Measurements from ENCODE around the gene LYZ.
"Not testable (repeated sequence)": the region's sequence is repeated elsewhere in the genome, so short reads cannot be mapped to it uniquely, and the experiment has no call there.

The LYZ gene

DNA sequence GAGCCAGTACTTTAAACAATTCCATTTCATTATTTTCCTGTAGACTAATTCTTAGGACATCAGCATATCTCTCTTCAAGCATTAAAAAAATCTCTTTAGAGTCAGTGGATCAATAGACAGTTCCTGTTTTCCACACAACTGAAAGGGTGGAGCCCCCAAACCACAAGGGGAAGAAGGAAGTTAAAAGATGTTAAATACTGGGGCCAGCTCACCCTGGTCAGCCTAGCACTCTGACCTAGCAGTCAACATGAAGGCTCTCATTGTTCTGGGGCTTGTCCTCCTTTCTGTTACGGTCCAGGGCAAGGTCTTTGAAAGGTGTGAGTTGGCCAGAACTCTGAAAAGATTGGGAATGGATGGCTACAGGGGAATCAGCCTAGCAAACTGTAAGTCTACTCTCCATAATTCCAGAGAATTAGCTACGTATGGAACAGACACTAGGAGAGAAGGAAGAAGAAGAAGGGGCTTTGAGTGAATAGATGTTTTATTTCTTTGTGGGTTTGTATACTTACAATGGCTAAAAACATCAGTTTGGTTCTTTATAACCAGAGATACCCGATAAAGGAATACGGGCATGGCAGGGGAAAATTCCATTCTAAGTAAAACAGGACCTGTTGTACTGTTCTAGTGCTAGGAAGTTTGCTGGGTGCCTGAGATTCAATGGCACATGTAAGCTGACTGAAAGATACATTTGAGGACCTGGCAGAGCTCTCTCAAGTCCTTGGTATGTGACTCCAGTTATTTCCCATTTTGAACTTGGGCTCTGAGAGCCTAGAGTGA is at the start of gene LYZ:
TSS of gene LYZ (plus strand) at position 220 of the 777 bp plus-strand sequence. CDS start at position 248, 28 bp downstream.
- peak in 1 of 14 donors; percentile 7 for DNase-seq

DNA sequence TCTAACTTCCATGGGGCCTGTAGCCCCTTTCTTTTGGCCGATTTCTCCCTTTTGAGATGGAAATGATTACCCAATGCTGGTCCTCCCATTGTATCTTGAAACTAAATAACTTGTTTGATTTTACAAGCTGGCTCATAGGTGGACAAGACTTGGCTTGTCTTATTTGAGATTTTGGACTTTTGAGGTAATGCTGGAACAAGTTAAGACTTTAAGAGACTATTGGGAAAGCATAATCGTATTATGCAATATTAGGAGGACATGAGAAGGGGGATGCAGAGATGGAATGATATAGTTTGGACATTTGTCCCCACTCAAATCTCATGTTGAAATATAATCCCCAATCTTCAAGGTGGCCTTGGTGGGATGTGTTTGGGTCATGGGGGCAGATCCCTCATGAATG is 49.2 kb upstream of the LYZ start:
- DNase-seq, result no peak

DNA sequence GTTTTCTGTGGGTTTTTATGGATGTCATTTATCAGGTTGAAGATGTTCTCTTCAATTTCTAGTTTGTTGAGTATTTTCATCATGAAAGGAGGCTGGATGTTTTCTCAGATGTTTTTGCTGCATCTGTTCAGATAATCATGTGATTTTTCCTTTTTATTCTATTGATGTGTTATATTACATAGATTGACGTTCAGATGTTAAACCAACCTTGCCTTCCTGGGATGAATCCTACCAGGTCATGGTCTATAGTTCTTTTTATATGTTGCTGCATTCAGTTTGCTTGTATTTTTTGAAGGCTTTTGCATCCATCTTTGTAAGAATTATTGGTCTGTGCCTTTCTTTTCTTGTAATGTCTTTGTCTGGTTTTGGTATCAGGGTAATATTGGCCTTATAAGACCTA is 43.9 kb upstream of the LYZ start:
- no peak for DNase-seq

DNA sequence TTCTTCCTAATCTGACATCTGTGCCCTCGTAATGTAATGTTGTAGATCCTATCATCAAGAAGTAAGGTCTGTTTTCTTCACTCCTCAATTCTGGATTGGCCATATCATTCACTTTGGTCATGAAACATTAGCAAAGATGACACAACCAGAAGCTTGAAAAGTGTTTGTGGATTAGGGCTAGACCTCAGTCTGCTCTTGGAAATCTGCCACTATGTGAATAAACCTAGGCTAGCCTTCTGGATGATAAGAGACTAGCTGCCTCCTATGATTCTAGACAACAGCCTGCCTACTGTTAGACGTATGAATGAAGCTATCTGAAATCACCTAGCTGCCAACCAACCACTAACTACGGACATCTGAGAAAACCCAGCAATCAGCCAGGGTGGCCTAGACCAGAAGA is 38.7 kb upstream of the LYZ start:
- DNase-seq, result no peak

DNA sequence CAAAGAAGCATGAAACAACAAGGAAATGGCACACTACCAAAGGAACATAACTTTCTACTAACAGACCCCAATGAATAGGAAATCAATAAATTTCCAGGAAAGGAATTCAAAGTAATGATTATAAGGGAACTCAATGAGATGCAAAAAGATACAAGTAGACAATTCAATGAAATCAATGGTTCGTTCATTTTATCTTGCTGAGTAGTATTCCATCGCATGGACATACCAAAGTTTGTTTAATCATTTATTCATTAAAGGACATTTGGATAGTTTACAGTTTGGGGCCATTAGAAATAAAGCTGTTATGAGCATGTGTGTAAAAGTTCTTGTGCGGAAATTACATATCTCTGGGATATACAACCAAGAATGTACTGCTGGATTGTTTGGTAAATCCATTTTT is 35.0 kb upstream of the LYZ start:
- no peak for DNase-seq

DNA sequence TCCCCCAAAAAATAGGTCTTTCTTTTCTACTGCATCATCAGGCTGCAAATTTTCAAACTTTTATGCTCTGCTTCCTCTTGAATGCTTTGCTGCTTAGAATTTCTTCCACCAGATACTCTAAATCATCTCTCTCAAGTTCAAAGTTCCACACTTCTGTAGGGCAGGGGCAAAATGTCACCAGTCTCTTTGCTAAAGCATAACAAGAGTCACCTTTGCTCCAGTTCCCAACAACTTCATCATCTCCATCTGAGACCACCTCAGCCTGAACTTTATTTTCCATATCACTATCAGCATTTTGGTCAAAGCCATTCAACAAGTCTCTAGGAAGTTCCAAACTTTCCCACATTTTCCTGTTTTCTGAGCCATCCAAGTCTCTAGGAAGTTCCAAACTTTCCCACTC is 31.4 kb upstream of the LYZ start:
- DNase-seq, result not testable (repeated sequence)

DNA sequence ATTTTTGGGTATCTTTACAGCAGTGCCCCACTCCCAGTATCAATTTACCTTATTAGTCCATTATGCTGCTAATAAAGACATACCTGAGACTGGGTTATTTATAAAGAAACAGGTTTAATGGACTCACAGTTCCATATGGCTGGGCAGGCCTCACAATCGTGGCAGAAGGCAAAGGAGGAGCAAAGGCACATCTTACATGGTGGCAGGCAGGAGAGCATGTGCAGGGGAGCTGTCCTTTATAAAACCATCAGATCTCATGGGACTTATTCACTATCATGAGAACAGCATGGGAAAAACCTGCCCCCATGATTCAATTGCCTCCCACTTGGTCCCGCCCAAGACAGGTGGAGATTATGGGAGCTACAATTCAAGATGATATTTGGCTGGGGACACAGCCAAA is 30.9 kb upstream of the LYZ start:
- DNase-seq, result not testable (repeated sequence)

DNA sequence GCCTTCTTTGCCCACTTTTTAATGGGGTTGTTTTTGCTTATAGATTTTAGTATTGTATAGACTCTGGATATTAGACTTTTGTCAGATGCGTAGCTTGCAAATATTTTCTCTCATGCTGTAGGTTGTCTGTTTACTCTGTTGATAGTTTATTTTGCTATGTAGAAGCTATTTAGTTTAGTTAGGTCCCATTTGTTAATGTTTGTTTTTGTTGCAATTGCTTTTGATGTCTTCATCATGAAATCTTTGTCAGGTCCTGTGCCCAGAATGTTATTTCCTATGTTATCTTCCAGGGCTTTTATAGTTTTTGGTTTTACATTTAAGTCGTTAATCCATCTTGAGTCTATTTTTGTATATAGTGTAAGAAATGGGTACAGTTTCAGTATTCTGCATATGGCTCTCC is 30.0 kb upstream of the LYZ start:
- no peak for DNase-seq

DNA sequence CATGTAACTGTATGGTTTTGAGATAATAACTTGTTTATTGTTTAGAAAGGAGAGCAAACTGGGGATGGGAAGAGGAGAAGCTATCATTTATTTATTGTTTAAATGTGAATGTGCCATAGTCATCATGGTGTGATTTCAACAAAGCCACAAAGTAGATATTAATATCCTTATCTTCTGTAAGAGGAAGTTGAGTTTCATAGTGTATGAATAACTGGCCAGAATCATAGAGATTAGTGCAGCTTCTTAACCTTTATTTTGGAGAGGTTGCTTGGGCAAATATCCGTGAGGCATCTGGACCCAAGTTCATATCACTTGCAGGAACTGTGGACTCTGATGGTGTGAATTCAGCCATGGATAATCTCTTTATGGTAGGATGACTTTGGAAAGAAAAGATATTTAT is 26.8 kb upstream of the LYZ start:
- no peak for DNase-seq

DNA sequence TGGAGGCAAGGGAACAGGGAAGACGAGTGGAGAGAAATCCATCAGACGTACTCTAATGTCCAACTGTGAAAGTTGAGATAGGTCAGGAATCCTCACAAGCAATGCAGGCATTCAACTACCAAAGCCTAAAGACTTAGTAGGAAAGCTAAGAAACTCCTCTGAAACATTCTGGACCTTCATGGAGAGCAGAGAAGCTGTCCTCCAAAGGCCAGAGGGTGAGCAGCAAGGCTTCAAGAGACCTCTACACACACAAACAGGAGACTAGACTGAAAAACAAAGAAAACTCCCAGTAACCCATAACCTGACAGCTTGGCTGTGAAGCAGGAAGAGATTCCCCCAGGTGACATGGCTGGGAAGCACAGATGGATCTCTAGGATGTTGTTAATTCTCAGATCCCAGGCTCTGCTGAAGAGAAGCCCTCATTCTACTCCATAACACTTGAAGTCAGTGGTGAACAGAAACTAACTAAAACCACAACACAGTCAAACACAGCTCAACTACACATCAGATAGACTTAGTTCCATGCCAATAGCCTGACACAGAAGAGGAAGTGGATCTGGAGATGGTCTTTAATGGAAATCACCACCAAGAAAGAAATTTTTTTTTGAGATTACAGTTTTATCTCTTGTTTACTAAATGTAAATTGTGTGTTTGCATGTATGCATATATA is 23.2 kb upstream of the LYZ start:
- no peak for DNase-seq

DNA sequence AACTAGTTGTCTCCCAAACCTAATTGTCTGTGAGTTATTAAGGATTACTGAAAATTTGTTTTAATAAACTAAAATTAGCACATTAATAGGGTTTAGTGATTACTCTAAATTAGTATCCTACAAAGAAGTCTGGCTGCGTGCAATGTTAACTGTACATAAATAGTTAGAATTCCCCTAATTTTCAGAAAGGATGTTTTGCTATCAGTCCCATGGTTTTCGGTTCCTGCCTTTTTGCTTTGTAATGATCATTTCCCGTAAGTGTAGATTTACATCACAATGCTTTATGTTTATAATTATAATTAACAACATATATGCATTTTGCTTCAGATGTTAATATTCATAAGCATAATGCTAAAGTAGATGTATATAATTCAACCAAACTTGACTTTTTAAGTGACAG is 19.8 kb upstream of the LYZ start:
- no peak for DNase-seq

DNA sequence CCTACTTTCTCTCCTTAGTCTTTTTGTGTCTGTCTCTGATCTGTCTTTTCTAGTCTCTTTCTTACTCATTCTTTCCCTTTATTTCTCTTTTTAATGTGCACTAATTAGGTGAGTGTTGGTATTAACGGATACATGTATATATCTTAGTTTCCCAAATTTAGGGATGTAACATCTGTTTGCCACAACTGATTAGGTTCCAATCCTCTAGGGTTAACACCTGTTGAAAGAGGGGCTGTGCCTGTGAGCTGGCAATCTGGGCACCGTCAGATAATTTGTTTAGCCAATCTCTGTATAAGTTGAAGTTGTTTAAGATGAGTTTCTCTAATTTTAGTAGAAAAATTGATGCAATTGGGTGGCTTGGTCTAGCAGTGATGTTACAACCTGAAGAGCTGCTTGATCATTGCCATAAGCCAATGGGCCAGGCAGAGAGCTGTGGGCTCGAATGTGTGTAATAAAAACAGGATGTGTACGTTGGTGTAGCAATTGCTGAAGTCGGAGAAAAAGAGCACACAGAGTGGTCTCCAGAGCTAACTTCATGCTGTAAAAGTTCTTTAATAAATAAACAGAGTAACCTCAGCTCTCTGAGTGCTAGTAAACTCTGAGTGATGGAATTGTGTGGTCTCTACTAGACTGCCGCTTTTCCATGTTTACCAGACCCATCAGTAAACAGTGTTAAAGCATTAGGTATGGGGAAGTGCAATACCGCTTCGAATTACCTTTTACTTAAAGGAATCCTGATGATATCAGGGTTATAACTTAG is 18.3 kb upstream of the LYZ start:
- DNase-seq, result no peak

DNA sequence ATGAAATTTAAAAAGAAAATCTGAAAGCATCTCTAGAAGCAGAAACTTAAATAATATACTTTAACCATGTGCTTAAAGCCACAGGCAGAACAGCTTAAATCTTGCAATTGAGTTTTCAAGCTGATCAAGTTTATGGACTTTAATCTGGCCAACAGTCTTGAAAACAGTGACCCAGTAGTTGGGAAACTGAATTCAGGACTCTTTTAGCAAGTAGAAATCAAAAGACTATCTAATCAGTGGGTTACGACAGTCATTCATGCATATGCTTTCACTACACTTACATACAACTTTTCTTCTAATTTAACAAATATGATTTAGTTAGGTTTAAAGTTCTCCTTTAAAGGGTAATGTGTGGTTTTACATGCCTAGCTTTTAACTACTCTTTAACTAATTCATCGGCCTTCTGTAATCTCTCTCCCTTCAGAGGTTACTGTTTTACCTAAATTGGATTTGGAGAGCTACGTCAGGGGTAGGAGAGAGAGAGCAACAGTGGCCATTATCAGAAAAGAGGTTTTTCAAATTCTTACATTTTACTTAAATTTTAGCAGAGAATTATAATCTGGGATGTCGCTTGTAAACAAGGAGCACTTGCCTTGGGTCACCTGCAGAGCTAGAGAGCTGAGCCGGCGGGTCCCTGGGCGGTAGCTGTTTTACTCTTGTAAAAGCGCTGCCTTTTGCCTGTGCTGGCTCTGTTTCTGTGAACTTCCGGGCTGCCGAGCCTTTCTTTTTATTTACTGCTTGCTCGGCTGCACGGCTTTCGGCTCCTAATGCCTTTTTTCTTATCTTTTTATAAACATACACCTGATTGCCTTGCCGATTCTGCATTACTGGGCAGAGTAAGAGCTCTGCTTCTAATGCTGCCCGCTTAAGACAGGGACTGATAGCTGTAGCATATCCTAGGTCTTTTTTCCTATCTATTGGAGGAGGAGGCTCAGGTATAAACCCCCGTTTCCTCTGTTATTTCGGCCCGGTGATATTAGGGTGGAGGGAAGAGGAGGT is 17.4 kb upstream of the LYZ start:
- peak in 1 of 14 donors; percentile 13 for DNase-seq

DNA sequence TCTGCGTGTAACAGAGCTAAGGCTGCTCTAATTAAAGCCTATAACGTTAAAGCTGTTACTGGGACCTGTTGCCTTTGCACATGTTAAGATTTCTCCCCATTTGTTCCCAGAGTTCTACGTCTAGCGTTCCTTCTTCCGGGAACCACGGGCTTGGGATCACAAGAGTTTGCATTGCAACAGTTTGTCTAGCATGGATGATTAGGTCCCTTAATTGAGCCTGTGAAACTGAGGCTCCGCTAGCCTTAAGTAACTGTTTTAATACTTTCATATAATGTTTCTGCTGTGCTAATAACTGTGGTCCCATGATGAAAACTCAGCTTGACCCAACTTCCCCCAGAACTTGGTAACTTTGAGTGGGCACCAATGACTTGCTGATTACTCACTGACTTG is 16.7 kb upstream of the LYZ start:
- DNase-seq, result no peak

DNA sequence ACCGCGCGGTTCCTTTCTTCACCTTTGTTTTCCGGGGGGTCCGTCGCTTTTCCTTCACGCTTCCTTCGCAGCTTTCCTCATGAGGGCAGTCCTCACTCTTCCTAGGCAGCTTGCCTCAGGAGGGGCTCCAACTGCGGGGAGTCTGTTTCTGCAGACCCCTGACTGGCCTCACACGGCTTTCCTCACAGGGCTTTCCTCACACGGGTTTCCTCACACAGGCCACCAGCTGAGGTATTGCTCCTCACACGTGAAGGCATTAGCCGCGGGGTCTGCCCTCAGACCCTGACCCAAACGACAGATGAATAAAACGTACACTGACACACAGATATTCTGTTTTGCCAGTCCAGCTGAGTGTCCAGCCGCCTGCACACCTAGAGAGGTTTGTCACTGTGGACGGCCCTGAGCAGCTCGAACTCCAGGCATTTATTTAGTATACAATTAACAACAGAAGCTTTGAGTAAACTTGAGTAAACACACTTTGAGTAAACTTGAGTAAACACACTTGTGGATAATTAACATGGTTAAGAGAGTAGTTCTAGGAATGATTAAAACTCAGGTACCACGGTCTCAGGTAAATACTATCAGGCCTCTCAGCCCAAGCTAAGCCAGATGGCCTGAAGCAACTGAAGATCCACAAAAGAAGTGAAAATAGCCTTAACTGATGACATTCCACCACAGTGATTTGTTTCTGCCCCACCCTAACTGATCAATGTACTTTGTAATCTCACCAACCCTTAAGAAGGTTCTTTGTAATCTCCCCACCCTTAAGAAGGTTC is 16.1 kb upstream of the LYZ start:
- DNase-seq, result no peak

DNA sequence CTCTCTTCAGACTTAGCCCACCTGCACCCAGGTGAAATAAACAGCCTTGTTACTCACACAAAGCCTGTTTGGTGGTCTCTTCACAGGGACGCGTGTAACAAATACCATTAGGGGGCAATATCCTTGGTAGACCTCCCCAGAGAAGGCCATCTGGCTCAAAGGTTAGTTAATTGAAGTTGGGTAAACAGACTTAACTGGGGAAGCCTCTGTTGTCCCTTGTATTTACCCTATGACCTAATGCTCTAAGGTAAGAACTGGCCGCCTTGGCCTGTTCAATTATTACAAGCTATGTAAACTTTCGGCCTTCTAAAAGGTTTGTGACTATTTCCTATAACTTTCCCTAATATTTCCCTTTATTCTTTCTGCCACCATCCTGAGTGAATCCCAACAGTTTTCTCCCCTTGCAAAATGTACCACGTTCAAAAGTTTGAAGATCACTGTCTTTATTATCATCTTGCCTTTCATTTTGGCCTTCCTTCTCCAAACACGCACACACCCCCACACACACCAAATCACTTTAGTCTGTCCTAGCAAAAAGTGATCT is 15.3 kb upstream of the LYZ start:
- no peak for DNase-seq

DNA sequence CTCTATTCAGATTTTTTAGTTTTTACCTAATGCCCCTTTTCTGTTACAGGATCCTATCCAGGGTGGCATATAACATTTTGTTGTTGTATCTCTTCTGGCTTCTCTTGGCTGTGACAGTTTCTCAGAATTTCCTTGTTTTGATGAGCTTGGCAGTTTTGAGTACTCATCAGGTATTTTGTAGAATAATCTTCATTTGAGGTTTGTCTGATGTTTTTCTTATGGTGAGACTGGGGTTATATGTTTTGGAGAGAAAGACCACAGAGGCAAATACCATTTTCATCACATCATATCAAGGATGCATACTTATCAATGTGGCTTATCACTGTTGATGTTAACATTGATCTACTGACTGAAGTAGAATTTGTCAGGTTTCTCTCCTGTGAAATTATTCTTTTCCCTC is 14.0 kb upstream of the LYZ start:
- DNase-seq, result no peak

DNA sequence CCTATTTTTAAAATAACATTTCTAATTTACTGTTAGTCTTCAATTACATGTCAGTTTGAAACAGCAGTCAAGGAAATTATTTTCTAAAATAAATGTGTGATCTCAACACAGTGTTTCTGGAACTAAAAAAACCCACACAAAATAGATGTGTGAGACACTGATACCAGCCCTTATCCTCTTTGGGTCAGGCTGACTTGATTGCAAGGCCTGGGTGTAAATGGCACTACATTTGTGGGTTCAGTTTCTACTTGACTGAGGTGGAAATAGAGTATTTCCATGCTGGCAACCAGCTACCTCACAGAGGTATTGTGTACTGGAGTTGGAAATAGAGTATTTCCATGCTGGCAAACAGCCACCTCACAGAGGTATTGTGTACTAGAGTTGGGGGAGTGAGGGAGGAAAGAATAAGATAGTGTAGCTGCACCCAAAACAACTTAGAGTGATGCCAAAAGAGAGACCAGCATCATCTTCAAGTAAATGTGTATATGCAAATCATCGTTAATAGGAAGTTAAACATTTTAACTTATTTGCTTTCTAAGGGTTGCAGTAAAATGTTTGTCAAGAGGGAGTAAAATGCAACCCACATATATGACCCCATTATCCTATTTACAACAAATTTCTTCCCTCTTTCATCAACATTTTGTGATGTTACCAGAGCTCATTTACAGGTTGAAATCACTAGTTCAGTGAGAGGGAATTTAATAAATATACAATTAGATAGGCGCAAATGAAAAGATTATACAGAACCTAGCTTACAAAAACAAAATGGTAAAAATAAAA is 10.7 kb upstream of the LYZ start:
- no peak for DNase-seq

DNA sequence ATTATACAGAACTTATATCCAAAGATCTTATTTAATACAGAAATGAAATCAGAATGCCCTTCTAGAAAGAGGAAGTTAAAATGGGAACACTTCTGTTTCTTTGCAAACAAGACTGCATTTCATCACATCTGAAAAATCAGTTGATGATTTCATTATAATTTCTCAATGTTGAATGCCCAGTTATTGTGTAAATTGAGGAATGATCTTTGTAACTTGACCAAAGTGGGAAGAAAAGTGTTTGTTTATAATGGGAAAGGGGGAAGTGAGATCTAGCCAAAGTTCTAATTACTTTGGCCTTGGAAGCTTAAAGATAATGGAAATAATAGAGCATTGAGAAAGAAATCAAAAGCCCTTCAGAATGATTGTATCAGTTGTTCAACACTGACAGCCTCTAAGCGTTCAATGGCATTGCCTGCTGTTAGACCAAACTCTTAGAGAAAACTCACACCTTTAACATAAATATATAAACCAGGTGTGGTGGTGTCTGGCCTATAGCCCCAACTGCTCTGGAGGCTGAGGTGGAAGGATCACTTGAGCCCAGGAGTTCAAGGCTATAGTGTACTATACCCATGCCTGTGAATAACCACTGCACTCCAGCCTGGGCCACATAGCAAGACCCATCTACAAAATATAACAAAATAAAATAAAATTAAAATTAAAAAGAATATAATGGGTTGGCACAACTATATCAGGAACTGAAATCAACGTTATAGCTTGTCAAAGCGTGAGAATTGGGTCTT is 9.9 kb upstream of the LYZ start:
- no peak for DNase-seq

DNA sequence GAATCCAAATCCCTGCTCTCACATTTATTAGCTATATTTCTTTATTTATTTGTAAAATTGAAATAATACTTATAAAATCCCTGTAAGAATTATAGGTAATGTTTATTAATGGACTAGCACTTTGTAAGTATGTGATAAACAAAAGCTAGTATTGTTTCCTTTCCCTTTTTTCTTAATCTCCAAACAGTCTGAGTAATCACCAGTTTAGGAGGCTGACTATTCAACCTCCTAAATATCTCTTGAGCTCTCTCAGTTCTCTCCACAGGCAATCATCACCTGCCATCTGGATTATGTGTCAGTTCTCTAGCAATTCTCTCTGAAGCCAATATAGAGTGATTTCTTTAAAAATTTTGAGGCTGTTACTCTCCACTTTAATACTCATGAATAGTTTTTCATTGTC is 9.2 kb upstream of the LYZ start:
- no peak for DNase-seq

Data from C1 segment of cervical spinal cord (tissue), 14 donors.